GM23338 (cell line): Measurements from ENCODE around the gene LYRM7. TPM values are rescaled to one million over a fixed set of nuclear protein-coding genes. Genes with fewer than 3 reads are reported as not detected.
A peak's percentile ranks its signal among the peaks of the same experiment; 100 is the strongest.

Experiments used
- ATAC-seq: fragments of 200-7000 bp; cut with Tn5 transposase; 3 replicates; pipeline ENCODE4 v1.9.1; 2020
- DNase-seq: peaks from one replicate; pipeline ENCODE4 v3.0.0-alpha.2; 2015; ENCODE audit warnings: low spot score
- H2AFZ ChIP-seq: fragments of 200-600 bp; sonication (generic); 2 replicates; pipeline ENCODE4 v1.8.0; 2016; ENCODE audit warnings: antibody characterized with exemption, mild to moderate bottlenecking, moderate library complexity
- H3F3A ChIP-seq: fragments of 200-600 bp; sonication (generic); replicated peaks from 2 replicates; pipeline ENCODE4 v1.8.0; 2017; ENCODE audit warnings: antibody characterized with exemption, mixed run types, low read depth
- H3K27ac ChIP-seq: fragments of 200-600 bp; sonication (generic); 2 replicates; pipeline ENCODE4 v1.6.1; 2016; ENCODE audit warnings: low read depth
- H3K27me3 ChIP-seq: fragments of 200-600 bp; sonication (generic); 2 replicates; pipeline ENCODE4 v1.8.0; 2016; ENCODE audit warnings: mild to moderate bottlenecking, mixed run types, moderate library complexity; ENCODE audit not compliant: insufficient read depth
- H3K36me3 ChIP-seq: fragments of 200-600 bp; sonication (generic); 2 replicates; pipeline ENCODE4 v1.8.0; 2016; ENCODE audit warnings: mild to moderate bottlenecking; ENCODE audit not compliant: insufficient read depth
- H3K4me1 ChIP-seq: fragments of 200-600 bp; sonication (generic); 2 replicates; pipeline ENCODE4 v1.8.0; 2016; ENCODE audit warnings: mild to moderate bottlenecking, moderate library complexity; ENCODE audit not compliant: insufficient read depth
- H3K4me2 ChIP-seq: fragments of 200-600 bp; sonication (generic); 2 replicates; pipeline ENCODE4 v1.7.1; 2017; ENCODE audit warnings: mixed run types
- H3K4me3 ChIP-seq: fragments of 200-600 bp; sonication (generic); 2 replicates; pipeline ENCODE4 v1.6.1; 2016; ENCODE audit warnings: mixed run types
- H3K79me2 ChIP-seq: fragments of 200-600 bp; sonication (generic); replicated peaks from 2 replicates; pipeline ENCODE4 v1.8.0; 2017; ENCODE audit warnings: mild to moderate bottlenecking; ENCODE audit not compliant: insufficient read depth
- H3K9me2 ChIP-seq: fragments of 200-600 bp; sonication (generic); 2 replicates; pipeline ENCODE4 v1.8.0; 2017; ENCODE audit not compliant: insufficient read depth
- H4K20me1 ChIP-seq: fragments of 200-600 bp; sonication (generic); replicated peaks from 2 replicates; pipeline ENCODE4 v1.8.0; 2017; ENCODE audit warnings: mild to moderate bottlenecking; ENCODE audit not compliant: insufficient read depth
- H3K27ac Mint-ChIP-seq: 2 replicates; pipeline ENCODE4 v1.8.0; 2020; ENCODE audit warnings: inconsistent platforms, mild to moderate bottlenecking, moderate library complexity, mixed read lengths
- H3K27me3 Mint-ChIP-seq: 3 replicates; pipeline ENCODE4 v1.8.0; 2022; ENCODE audit warnings: low read depth, mild to moderate bottlenecking, moderate library complexity, mixed read lengths, inconsistent platforms; ENCODE audit not compliant: insufficient read depth, poor library complexity
- H3K36me3 Mint-ChIP-seq: 3 replicates; pipeline ENCODE4 v1.8.0; 2021; ENCODE audit warnings: low read depth, mild to moderate bottlenecking, inconsistent platforms, moderate library complexity, mixed read lengths
- H3K4me1 Mint-ChIP-seq: 3 replicates; pipeline ENCODE4 v1.8.0; 2020; ENCODE audit warnings: mild to moderate bottlenecking, inconsistent platforms, mixed read lengths
- H3K4me3 Mint-ChIP-seq: 3 replicates; pipeline ENCODE4 v1.8.0; 2021; ENCODE audit warnings: moderate library complexity, mild to moderate bottlenecking, inconsistent platforms, mixed read lengths
- H3K9me3 Mint-ChIP-seq: 3 replicates; pipeline ENCODE4 v1.8.0; 2020; ENCODE audit warnings: moderate library complexity, mild to moderate bottlenecking, inconsistent platforms, mixed read lengths
- CREB1 ChIP-seq: fragments of 250-450 bp; sonication (Bioruptor Pico); IDR thresholded peaks from 2 replicates; pipeline ENCODE4 v1.5.0; 2020; ENCODE audit warnings: low read depth, mild to moderate bottlenecking, moderate library complexity
- CTCF ChIP-seq, 2 experiments: fragments of 200-600 bp in 1 of 2; sonication (generic) in 1 of 2; conservative IDR thresholded peaks; 2 replicates each; pipeline versions ENCODE4 v1.5.1 to v1.6.1; 2016 to 2017; ENCODE audit warnings: antibody characterized with exemption in 2 of 2, low read depth in 2 of 2, mild to moderate bottlenecking in 2 of 2, moderate library complexity in 1 of 2
- ETS1 ChIP-seq: IDR thresholded peaks from 2 replicates; pipeline ENCODE4 v1.6.1; 2016; ENCODE audit warnings: antibody characterized with exemption
- EZH2 ChIP-seq: fragments of 200-600 bp; sonication (generic); IDR thresholded peaks from one replicate; pipeline ENCODE4 v1.8.0; 2017; ENCODE audit warnings: antibody characterized with exemption, mild to moderate bottlenecking, low read depth; ENCODE audit not compliant: unreplicated experiment
- EZH2phosphoT487 ChIP-seq: fragments of 200-600 bp; sonication (generic); IDR thresholded peaks from one replicate; pipeline ENCODE4 v1.8.1; 2018; ENCODE audit warnings: antibody characterized with exemption; ENCODE audit not compliant: unreplicated experiment
- JUNB ChIP-seq: IDR thresholded peaks from one replicate; pipeline ENCODE4 v1.6.1; 2016; ENCODE audit warnings: antibody characterized with exemption; ENCODE audit not compliant: unreplicated experiment
- NANOG ChIP-seq: IDR thresholded peaks from 2 replicates; pipeline ENCODE4 v1.6.1; 2016; ENCODE audit warnings: antibody characterized with exemption, borderline replicate concordance
- POLR2AphosphoS5 ChIP-seq: IDR thresholded peaks from 2 replicates; pipeline ENCODE4 v1.6.1; 2016; ENCODE audit warnings: antibody characterized with exemption, low read depth
- REST ChIP-seq: IDR thresholded peaks from one replicate; pipeline ENCODE4 v1.6.1; 2018; ENCODE audit warnings: antibody characterized with exemption; ENCODE audit not compliant: unreplicated experiment
- STAT1 ChIP-seq: IDR thresholded peaks from one replicate; pipeline ENCODE4 v1.6.1; 2016; ENCODE audit warnings: antibody characterized with exemption; ENCODE audit not compliant: unreplicated experiment
- ZNF114 ChIP-seq: fragments of 250-450 bp; sonication (Bioruptor Pico); IDR thresholded peaks from 2 replicates; pipeline ENCODE4 v1.5.0; 2020; ENCODE audit warnings: mild to moderate bottlenecking, moderate library complexity
- ZNF331 ChIP-seq: fragments of 250-450 bp; sonication (Bioruptor Pico); IDR thresholded peaks from 2 replicates; pipeline ENCODE4 v1.5.0; 2020; ENCODE audit warnings: low read depth, mild to moderate bottlenecking, moderate library complexity
- ZNF462 ChIP-seq: fragments of 250-450 bp; sonication (Bioruptor Pico); IDR thresholded peaks from 2 replicates; pipeline ENCODE4 v1.5.0; 2020; ENCODE audit warnings: mild to moderate bottlenecking, moderate library complexity
- polyA plus RNA-seq: library from polyadenylated mRNA; unstranded; fragments of >200 nt; fragmentation: Nextera tagmentation; extraction: Ambion mirVana; gene quantifications from 2 replicates; pipeline ENCODE4 v1.2.1, GENCODE V29; 2016
- total RNA-seq: library from RNA; depleted of rRNA; stranded (reverse); fragments of >200 nt; shearing (Covaris generic); gene quantifications from 2 replicates; pipeline ENCODE4 v1.2.3, GENCODE V29; 2014

The LYRM7 gene
- total and polyA plus RNA-seq, 2 experiments from 2014 or later: 11.3 to 34.8 TPM

- ATAC-seq (peak; percentile 6; the same call in 2 of the 3 replicates), DNase-seq (peak; percentile 41)
- Histone ChIP-seq H2AFZ (peak overlapping the region; percentile 80; the same call in 1 of the 2 replicates), H3K27ac (peak overlapping the region; percentile 20), H3K9me2 (no peaks in the 10 kb centered on the region), H3F3A (no peaks in the 10 kb centered on the region), H3K4me1 (peaks cover 4% of the 10 kb centered on the region), H3K27me3 (no peaks in the 10 kb centered on the region), H3K4me3 (peak overlapping the region; percentile 76), H3K36me3 (no peaks in the 10 kb centered on the region), H3K79me2 (peaks cover 5% of the 10 kb centered on the region; the same call in 1 of the 2 replicates), H4K20me1 (peaks cover 5% of the 10 kb centered on the region; the same call in 1 of the 2 replicates), H3K4me2 (peak overlapping the region; percentile 91)
- Mint-ChIP-seq H3K27me3 (peaks cover 8% of the 10 kb centered on the region), H3K27ac (peak overlapping the region; percentile 87), H3K4me1 (peaks cover 7% of the 10 kb centered on the region), H3K36me3 (no peaks in the 10 kb centered on the region), H3K9me3 (no peaks in the 10 kb centered on the region), H3K4me3 (peak overlapping the region; percentile 96)
- TF ChIP-seq ZNF462 (CRISPR knock-in tag) (no peak), CREB1 (CRISPR knock-in tag) (no peak), STAT1 (no peak), ZNF331 (no peak), EZH2 (no peak), ETS1 (no peak), ZNF114 (CRISPR knock-in tag) (no peak), EZH2phosphoT487 (no peak), REST (no peak), CTCF (conservative IDR thresholded peaks at IDR 0.05; ENCODE audit: low read depth in 2 of 2) (no peak), NANOG (no peak), POLR2AphosphoS5 (no peak), JUNB (no peak)
Observed at GRCh38 chr5:131171276-131171810, 599 bp downstream of the LYRM7 start.
